ENCODE results near the gene TOP3B. TPM values are rescaled to one million over a fixed set of nuclear protein-coding genes. Genes with fewer than 3 reads are reported as not detected.

Gene TOP3B
- total and polyA plus RNA-seq, 9 of the 15 experiments (the other 6 are each of a cell fraction or from before 2014, with no cell fraction given): 3.0 to 188 (median 112) TPM

- no peak for TF ChIP-seq ZNF609 (CRISPR knock-in tag; IDR thresholded peaks at IDR 0.05; ENCODE audit: borderline replicate concordance)
- peak; percentile 66 for TF ChIP-seq HCFC1 (IDR thresholded peaks at IDR 0.05; ENCODE audit: low read depth, low read length)
- no peak for TF ChIP-seq ASH1L (IDR thresholded peaks at IDR 0.05; ENCODE audit: borderline replicate concordance, low read depth, partially characterized antibody)
- TF ChIP-seq HMG20A (CRISPR knock-in tag; conservative IDR thresholded peaks at IDR 0.05): no peak
- no peak for TF ChIP-seq CBFA2T2 (conservative IDR thresholded peaks at IDR 0.05)
- TF ChIP-seq, protein P1, sequence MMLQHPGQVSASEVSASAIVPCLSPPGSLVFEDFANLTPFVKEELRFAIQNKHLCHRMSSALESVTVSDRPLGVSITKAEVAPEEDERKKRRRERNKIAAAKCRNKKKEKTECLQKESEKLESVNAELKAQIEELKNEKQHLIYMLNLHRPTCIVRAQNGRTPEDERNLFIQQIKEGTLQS (IDR thresholded peaks at IDR 0.05): no peak
- TF ChIP-seq, protein P1 (CRISPR knock-in tag; conservative IDR thresholded peaks at IDR 0.05): peak; percentile 82
- TF ChIP-seq E2F4 (CRISPR knock-in tag; IDR thresholded peaks at IDR 0.05; ENCODE audit: low read depth): no peak
- peak; percentile 80 for TF ChIP-seq JUND (IDR thresholded peaks at IDR 0.05; ENCODE audit: borderline replicate concordance, low read depth, low read length)
- TF ChIP-seq JUND (tag; IDR thresholded peaks at IDR 0.05; ENCODE audit: borderline replicate concordance, low read depth, low read length): no peak
- TF ChIP-seq HMGN3 (IDR thresholded peaks at IDR 0.05; ENCODE audit: borderline replicate concordance, extremely low read depth, insufficient read length, low read depth, low read length): no peak
- no peak for TF ChIP-seq C11orf30 (IDR thresholded peaks at IDR 0.05; ENCODE audit: low read depth)
- TF ChIP-seq CBX1 (IDR thresholded peaks at IDR 0.05; ENCODE audit: low read depth): no peak
- TF ChIP-seq TBP (optimal IDR thresholded peaks at IDR 0.05; ENCODE audit: low read depth, low read length): no peak
- no peak for TF ChIP-seq RBFOX2 (IDR thresholded peaks at IDR 0.05; ENCODE audit: low read depth, low read length)
- TF ChIP-seq, protein P2, sequence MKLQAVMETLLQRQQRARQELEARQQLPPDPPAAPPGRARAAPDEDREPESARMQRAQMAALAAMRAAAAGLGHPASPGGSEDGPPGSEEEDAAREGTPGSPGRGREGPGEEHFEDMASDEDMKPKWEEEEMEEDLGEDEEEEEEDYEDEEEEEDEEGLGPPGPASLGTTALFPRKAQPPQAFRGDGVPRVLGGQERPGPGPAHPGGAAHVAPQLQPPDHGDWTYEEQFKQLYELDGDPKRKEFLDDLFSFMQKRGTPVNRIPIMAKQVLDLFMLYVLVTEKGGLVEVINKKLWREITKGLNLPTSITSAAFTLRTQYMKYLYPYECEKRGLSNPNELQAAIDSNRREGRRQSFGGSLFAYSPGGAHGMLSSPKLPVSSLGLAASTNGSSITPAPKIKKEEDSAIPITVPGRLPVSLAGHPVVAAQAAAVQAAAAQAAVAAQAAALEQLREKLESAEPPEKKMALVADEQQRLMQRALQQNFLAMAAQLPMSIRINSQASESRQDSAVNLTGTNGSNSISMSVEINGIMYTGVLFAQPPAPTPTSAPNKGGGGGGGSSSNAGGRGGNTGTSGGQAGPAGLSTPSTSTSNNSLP (IDR thresholded peaks at IDR 0.05; ENCODE audit: borderline replicate concordance, low read depth, low read length): 0 out of 2 replicates have a peak, but pooled peaks have one; percentile 15
- peak; percentile 46; the same call in 1 of the 2 replicates for TF ChIP-seq MAFK (IDR thresholded peaks at IDR 0.05; ENCODE audit: low read length)
- peak; percentile 82 for TF ChIP-seq MYC (IDR thresholded peaks at IDR 0.05; ENCODE audit: low read depth, low read length)
- TF ChIP-seq MYC (CRISPR knock-in tag; IDR thresholded peaks at IDR 0.05; ENCODE audit: borderline replicate concordance, low read depth): no peak
Measured at GRCh38 chr22:21984793-21985192, 2.2 kb upstream of the TOP3B start (continued).
